ENCODE results near the gene SPANXC.

The SPANXC gene

GRCh38 chrX:141201962-141202361 lies 40.4 kb downstream of the SPANXC start:
- no peak overlapping the region for H3K4me3 ChIP-seq (ENCODE audit: low read depth, low read length)
- no peak for DNase-seq (ENCODE audit: low read depth)
- no peak for TF ChIP-seq CTCF (IDR thresholded peaks at IDR 0.05; ENCODE audit: insufficient read depth, low read depth, low read length, missing control alignments)

All from GM12865 (cell line).